Measurements from ENCODE around the gene PID1.

PID1 gene

GRCh38 chr2:229220254-229220653 lies 50.8 kb downstream of the PID1 start:
- H3K9me3 ChIP-seq (ENCODE audit: control insufficient read depth, low read length) = no peaks in the 10 kb centered on the region
- H3K4me3 ChIP-seq (ENCODE audit: extremely low read depth, insufficient read depth, low read length, poor library complexity, severe bottlenecking) = no peak overlapping the region
- H3K27ac ChIP-seq (ENCODE audit: low read depth, low read length, severe bottlenecking) = no peak overlapping the region
- no peaks in the 10 kb centered on the region for H3K36me3 ChIP-seq (ENCODE audit: control insufficient read depth, insufficient read depth, low read length)
- no peaks in the 10 kb centered on the region for H3K4me1 ChIP-seq (ENCODE audit: control insufficient read depth, insufficient read depth, low read length, poor library complexity, severe bottlenecking)
- WGBS, 2 experiments (ENCODE audit: insufficient coverage in 2 of 2) = 85 to 91% methylated on average over 2 of the region's 4 CpGs

GRCh38 chr2:229218329-229218921 lies 52.7 kb downstream of the PID1 start:
- WGBS, 2 experiments (ENCODE audit: insufficient coverage in 2 of 2) = 43% methylated on average over 2 of the region's 3 CpGs; no CpG with 5 or more reads in 1 of the 2 experiments
- H3K36me3 ChIP-seq (ENCODE audit: control insufficient read depth, insufficient read depth, low read length) = no peaks in the 10 kb centered on the region
- no peak overlapping the region for H3K4me3 ChIP-seq (ENCODE audit: extremely low read depth, insufficient read depth, low read length, poor library complexity, severe bottlenecking)
- no peak overlapping the region for H3K27ac ChIP-seq (ENCODE audit: low read depth, low read length, severe bottlenecking)
- H3K9me3 ChIP-seq (ENCODE audit: control insufficient read depth, low read length) = no peaks in the 10 kb centered on the region
- no peaks in the 10 kb centered on the region for H3K4me1 ChIP-seq (ENCODE audit: control insufficient read depth, insufficient read depth, low read length, poor library complexity, severe bottlenecking)

DNA sequence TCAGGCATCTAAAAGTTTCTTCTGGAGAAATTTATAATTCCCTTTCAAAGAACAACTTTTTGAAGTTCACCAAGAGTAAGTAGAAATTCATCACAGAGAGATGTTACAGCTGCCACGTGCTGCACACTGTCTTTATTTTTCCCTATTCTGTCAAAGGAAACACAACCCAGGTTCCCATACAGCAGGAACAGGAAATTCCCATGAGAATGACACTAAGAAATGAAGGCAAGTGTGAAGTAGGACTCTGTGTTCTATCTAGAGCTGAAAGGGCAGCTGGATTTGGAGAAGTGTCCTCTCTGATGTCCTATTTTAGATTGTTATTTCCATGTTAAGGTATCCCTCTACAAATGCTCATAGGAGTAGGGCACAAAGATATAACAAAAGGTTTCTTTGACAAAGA lies 58.8 kb downstream of the PID1 start:
- no CpG with 5 or more reads among the region's 1 CpG for WGBS, 2 experiments (ENCODE audit: insufficient coverage in 2 of 2)
- H3K4me3 ChIP-seq (ENCODE audit: extremely low read depth, insufficient read depth, low read length, poor library complexity, severe bottlenecking) = no peak overlapping the region
- no peaks in the 10 kb centered on the region for H3K36me3 ChIP-seq (ENCODE audit: control insufficient read depth, insufficient read depth, low read length)
- H3K27ac ChIP-seq (ENCODE audit: low read depth, low read length, severe bottlenecking) = no peak overlapping the region
- no peaks in the 10 kb centered on the region for H3K4me1 ChIP-seq (ENCODE audit: control insufficient read depth, insufficient read depth, low read length, poor library complexity, severe bottlenecking)
- H3K9me3 ChIP-seq (ENCODE audit: control insufficient read depth, low read length) = no peaks in the 10 kb centered on the region

DNA sequence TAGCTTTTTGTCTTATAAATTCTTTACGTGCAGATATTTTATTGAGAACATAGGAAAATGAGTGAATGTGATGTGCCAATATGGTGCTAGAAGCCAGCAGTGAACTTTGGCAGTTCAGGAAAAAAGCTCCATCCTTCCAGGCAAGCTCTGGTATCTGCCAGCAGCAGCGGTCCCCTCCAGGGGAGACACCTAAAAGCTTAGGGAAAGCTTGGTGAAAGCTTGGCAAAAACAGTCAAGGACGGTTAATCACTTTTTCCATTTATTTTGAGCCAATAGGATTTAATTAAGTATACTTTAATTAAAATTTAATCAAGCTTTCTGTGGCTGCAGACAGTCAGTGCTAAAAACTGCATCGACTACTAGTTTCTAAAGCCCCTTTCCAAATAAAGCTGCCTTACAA lies 60.4 kb downstream of the PID1 start:
- WGBS, 2 experiments (ENCODE audit: insufficient coverage in 2 of 2) = 100% methylated on average over 1 of the region's 4 CpGs
- H3K4me1 ChIP-seq (ENCODE audit: control insufficient read depth, insufficient read depth, low read length, poor library complexity, severe bottlenecking) = no peaks in the 10 kb centered on the region
- H3K4me3 ChIP-seq (ENCODE audit: extremely low read depth, insufficient read depth, low read length, poor library complexity, severe bottlenecking) = no peak overlapping the region
- H3K36me3 ChIP-seq (ENCODE audit: control insufficient read depth, insufficient read depth, low read length) = no peaks in the 10 kb centered on the region
- H3K27ac ChIP-seq (ENCODE audit: low read depth, low read length, severe bottlenecking) = no peak overlapping the region
- no peaks in the 10 kb centered on the region for H3K9me3 ChIP-seq (ENCODE audit: control insufficient read depth, low read length)

DNA sequence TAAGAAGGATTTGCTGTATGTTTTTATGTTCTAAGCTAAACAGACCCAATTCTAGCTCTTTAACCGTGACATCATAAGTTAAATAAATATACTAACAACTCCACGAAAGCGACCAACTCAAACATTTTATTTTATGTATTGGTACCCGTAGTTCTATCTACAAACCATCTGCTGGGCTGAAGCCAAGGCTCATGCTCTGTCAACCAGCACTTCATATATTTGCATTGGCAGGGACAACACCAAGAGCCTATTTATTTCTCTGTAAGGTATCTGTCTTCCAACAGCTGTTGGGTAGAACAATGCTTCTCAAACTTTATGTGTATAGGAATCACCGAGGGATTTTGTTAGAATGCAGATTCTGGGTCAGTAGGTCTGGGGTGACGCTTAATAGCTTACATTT lies 64.5 kb downstream of the PID1 start:
- Histone ChIP-seq H3K36me3 (ENCODE audit: control insufficient read depth, insufficient read depth, low read length) (no peaks in the 10 kb centered on the region), H3K27ac (ENCODE audit: low read depth, low read length, severe bottlenecking) (no peak overlapping the region), H3K9me3 (ENCODE audit: control insufficient read depth, low read length) (no peaks in the 10 kb centered on the region), H3K4me3 (ENCODE audit: extremely low read depth, insufficient read depth, low read length, poor library complexity, severe bottlenecking) (no peak overlapping the region), H3K4me1 (ENCODE audit: control insufficient read depth, insufficient read depth, low read length, poor library complexity, severe bottlenecking) (no peaks in the 10 kb centered on the region)
- WGBS, 2 experiments (ENCODE audit: insufficient coverage in 2 of 2) = 90 to 100% methylated on average over 2 of the region's 6 CpGs

DNA sequence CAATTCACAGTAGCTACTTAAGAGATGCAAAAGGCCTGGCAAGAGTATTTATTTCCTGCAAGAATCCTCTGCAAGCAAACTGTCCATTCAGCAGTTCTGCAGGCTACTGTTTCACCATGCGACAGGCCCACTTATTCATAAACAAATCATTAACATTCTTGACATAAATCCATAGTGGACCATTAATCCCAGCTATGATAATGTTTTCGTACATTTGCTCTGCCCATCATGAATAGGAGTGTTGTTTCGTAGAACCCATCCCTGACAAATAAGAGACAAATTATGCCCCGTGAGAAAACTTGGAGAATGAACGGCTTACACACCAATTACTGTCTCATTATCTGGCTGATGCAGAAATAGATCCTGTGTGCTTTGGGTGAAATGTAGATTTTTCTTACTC lies 65.4 kb downstream of the PID1 start:
- H3K36me3 ChIP-seq (ENCODE audit: control insufficient read depth, insufficient read depth, low read length) = no peaks in the 10 kb centered on the region
- 83 to 87% methylated on average over 2 to 3 of the region's 5 CpGs for WGBS, 2 experiments (ENCODE audit: insufficient coverage in 2 of 2)

GRCh38 chr2:229202646-229203045 lies 68.4 kb downstream of the PID1 start:
- Histone ChIP-seq H3K9me3 (ENCODE audit: control insufficient read depth, low read length) (no peaks in the 10 kb centered on the region), H3K36me3 (ENCODE audit: control insufficient read depth, insufficient read depth, low read length) (no peaks in the 10 kb centered on the region), H3K4me1 (ENCODE audit: control insufficient read depth, insufficient read depth, low read length, poor library complexity, severe bottlenecking) (no peaks in the 10 kb centered on the region), H3K27ac (ENCODE audit: low read depth, low read length, severe bottlenecking) (no peak overlapping the region), H3K4me3 (ENCODE audit: extremely low read depth, insufficient read depth, low read length, poor library complexity, severe bottlenecking) (no peak overlapping the region)
- no CpG with 5 or more reads among the region's 1 CpG for WGBS, 2 experiments (ENCODE audit: insufficient coverage in 2 of 2)

More for the DNA sequence above, 65.4 kb downstream of the PID1 start:
- Histone ChIP-seq H3K4me3 (ENCODE audit: extremely low read depth, insufficient read depth, low read length, poor library complexity, severe bottlenecking) (no peak overlapping the region), H3K9me3 (ENCODE audit: control insufficient read depth, low read length) (no peaks in the 10 kb centered on the region), H3K27ac (ENCODE audit: low read depth, low read length, severe bottlenecking) (no peak overlapping the region), H3K4me1 (ENCODE audit: control insufficient read depth, insufficient read depth, low read length, poor library complexity, severe bottlenecking) (no peaks in the 10 kb centered on the region)

- no peaks in the 10 kb centered on the region for H3K4me1 ChIP-seq (ENCODE audit: control insufficient read depth, insufficient read depth, low read length, poor library complexity, severe bottlenecking)
- H3K36me3 ChIP-seq (ENCODE audit: control insufficient read depth, insufficient read depth, low read length) = no peaks in the 10 kb centered on the region
- no peak overlapping the region for H3K27ac ChIP-seq (ENCODE audit: low read depth, low read length, severe bottlenecking)
- H3K4me3 ChIP-seq (ENCODE audit: extremely low read depth, insufficient read depth, low read length, poor library complexity, severe bottlenecking) = no peak overlapping the region
- 87 to 95% methylated on average over 3 to 5 of the region's 7 CpGs for WGBS, 2 experiments (ENCODE audit: insufficient coverage in 2 of 2)
- H3K9me3 ChIP-seq (ENCODE audit: control insufficient read depth, low read length) = no peaks in the 10 kb centered on the region
These were observed 69.6 kb downstream of the PID1 start for GRCh38 chr2:229201521-229201920.

GRCh38 chr2:229199267-229199666 lies 71.8 kb downstream of the PID1 start:
- H3K27ac ChIP-seq (ENCODE audit: low read depth, low read length, severe bottlenecking) = no peak overlapping the region
- no peaks in the 10 kb centered on the region for H3K9me3 ChIP-seq (ENCODE audit: control insufficient read depth, low read length)
- H3K4me3 ChIP-seq (ENCODE audit: extremely low read depth, insufficient read depth, low read length, poor library complexity, severe bottlenecking) = no peak overlapping the region
- no peaks in the 10 kb centered on the region for H3K36me3 ChIP-seq (ENCODE audit: control insufficient read depth, insufficient read depth, low read length)
- H3K4me1 ChIP-seq (ENCODE audit: control insufficient read depth, insufficient read depth, low read length, poor library complexity, severe bottlenecking) = no peaks in the 10 kb centered on the region
- WGBS, 2 experiments (ENCODE audit: insufficient coverage in 2 of 2) = no CpG with 5 or more reads among the region's 2 CpGs

- Histone ChIP-seq H3K36me3 (ENCODE audit: control insufficient read depth, insufficient read depth, low read length) (no peaks in the 10 kb centered on the region), H3K27ac (ENCODE audit: low read depth, low read length, severe bottlenecking) (no peak overlapping the region), H3K4me3 (ENCODE audit: extremely low read depth, insufficient read depth, low read length, poor library complexity, severe bottlenecking) (no peak overlapping the region), H3K9me3 (ENCODE audit: control insufficient read depth, low read length) (no peaks in the 10 kb centered on the region), H3K4me1 (ENCODE audit: control insufficient read depth, insufficient read depth, low read length, poor library complexity, severe bottlenecking) (no peaks in the 10 kb centered on the region)
- 92 to 100% methylated on average over 1 of the region's 2 CpGs for WGBS, 2 experiments (ENCODE audit: insufficient coverage in 2 of 2)
These were observed 74.6 kb downstream of the PID1 start for GRCh38 chr2:229196448-229196847.

DNA sequence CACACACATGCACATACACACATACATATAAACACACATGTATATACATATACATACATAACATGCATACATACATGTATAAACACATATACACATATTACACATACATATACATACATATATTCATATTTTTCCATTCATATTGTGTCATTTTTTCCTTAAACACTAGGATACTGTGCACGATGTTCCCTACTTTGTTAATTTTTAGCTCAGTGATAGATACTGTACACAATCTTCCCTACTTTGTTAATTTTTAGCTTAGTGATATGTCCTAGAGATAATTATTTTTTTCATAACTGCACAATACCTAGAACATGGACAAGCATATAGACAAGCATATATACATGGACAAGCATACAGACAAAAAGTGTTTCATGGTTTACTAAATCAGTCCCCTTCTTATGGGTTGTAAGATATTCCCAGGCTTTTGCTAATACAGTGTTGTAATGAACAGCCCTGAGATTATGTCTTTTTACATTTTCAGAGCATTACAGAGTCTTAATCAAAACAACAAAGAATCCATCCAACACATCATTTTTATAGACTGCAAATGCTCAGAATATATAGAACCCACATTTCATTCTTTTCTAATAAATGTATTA lies 75.6 kb downstream of the PID1 start:
- 100% methylated on average over 1 of the region's 1 CpG; no CpG with 5 or more reads in 1 of the 2 experiments for WGBS, 2 experiments (ENCODE audit: insufficient coverage in 2 of 2)

More for the DNA sequence above, 75.6 kb downstream of the PID1 start:
- H3K4me3 ChIP-seq (ENCODE audit: extremely low read depth, insufficient read depth, low read length, poor library complexity, severe bottlenecking) = no peak overlapping the region
- H3K4me1 ChIP-seq (ENCODE audit: control insufficient read depth, insufficient read depth, low read length, poor library complexity, severe bottlenecking) = no peaks in the 10 kb centered on the region
- no peak overlapping the region for H3K27ac ChIP-seq (ENCODE audit: low read depth, low read length, severe bottlenecking)
- H3K9me3 ChIP-seq (ENCODE audit: control insufficient read depth, low read length) = no peaks in the 10 kb centered on the region
- no peaks in the 10 kb centered on the region for H3K36me3 ChIP-seq (ENCODE audit: control insufficient read depth, insufficient read depth, low read length)

Data from mesodermal cell (in vitro differentiated cells).